DMS153 treated with DMSO at 0.1 percent for 48 hours (cell line): ENCODE measurements around the gene SACS.

ENCODE experiments used
- DNase-seq: peaks from one replicate; lab custom pipeline; 2025; ENCODE audit not compliant: unreplicated experiment; lab: John Stamatoyannopoulos, UW

The SACS gene

DNA sequence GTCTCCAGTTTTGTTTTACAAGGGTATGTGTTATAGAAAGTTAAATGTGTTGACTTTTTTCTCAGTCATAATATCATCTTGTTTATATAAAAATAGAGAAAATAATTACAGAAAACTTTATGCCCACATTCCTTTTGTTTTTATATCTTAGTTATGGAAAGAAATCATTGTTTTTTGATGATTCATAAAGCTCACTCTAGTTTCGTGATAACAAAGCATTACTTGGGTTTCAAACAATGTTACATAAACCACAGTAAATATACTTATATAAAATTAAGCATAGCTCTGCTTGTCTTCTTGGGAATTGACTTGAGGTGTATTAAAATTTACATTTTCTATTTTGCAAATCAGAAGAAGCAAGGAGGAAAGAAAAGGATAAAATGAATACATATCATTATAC is 140.9 kb downstream of the SACS start:
- DNase-seq: no peak

DNA sequence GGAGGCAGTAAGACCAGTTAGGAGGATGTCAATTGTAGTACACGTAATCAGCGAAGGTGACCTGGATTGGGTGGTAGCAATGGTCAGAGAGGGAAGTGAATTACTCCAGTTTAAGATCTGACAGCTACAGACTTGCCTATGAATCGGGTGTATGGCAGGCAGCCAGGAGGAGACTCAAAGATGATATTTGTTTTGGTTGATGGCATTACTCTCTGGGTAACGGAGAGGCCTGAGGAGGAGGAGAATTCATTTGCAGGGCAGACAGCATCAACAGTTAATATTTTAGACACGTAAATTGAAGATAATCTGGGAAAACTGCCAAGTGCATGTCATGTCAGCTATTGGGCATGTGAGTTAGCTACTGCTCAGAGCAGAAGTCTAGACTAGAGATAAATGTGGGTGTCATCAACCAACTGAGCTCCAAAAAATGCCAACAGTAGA is 143.6 kb downstream of the SACS start:
- DNase-seq: no peak

DNA sequence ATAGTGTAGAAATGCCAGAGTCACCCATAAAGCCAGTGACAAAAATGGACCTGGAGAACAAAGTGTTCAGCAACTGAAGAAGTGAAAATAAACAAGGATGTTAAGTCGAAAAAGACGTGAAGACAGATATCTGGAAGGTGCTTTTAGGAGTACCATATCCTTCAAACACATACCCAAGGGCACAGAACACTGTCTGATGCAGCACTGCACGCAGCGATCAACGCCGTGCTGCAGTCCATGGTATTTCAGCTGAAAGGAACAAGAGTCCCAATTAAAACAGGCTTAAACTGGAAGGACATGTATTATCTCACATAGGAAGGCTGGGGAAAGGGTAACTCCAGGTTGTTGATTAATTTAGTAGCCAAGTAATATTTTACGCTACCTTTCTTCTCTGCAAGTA is 144.5 kb downstream of the SACS start:
- no peak for DNase-seq

DNA sequence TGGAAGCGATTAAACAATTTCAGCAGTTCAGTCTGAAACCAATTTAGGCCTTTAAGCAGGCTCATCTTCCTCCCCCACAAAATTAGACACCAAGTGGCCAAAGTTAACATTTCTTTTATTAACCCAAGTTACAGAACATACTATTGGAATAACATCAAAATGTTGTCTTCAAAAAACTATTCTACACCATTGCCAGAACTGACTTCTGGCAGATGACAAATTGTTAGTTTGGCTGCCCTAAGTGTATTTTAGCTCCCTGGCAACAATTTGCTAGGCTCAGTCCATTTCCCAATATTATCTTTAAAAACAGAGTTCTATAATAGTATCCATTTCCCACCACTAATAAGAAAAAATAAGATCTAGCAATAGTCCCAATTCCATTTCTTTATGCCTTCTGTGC is 144.9 kb downstream of the SACS start:
- no peak for DNase-seq

DNA sequence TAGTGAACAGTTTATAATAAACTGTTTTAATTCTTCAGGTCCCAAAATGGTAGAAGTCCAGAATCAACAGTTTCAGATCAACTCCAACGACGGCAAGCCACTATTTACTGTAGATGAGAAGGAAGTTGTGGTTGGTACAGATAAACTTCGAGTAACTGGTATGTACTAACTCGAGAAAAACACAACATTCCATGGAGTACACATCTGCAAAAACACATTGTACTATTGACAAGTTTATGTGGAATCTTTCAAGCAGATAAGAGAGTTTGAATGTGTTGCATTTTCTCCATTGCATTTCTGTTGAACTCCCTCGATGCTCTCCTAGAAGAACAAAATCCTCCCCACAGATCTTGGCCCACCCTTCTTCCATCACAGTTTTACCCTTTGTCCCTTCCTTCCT is 154.2 kb downstream of the SACS start:
- DNase-seq: no peak
